GM19351 (cell line): ENCODE data around the gene FSTL5.

Experiments used
- ATAC-seq: cut with Tn5 transposase; IDR thresholded peaks from one replicate; pipeline ENCODE4 v1.9.1; 2021; ENCODE audit warnings: mild to moderate bottlenecking, moderate library complexity; ENCODE audit not compliant: unreplicated experiment

FSTL5 gene

DNA sequence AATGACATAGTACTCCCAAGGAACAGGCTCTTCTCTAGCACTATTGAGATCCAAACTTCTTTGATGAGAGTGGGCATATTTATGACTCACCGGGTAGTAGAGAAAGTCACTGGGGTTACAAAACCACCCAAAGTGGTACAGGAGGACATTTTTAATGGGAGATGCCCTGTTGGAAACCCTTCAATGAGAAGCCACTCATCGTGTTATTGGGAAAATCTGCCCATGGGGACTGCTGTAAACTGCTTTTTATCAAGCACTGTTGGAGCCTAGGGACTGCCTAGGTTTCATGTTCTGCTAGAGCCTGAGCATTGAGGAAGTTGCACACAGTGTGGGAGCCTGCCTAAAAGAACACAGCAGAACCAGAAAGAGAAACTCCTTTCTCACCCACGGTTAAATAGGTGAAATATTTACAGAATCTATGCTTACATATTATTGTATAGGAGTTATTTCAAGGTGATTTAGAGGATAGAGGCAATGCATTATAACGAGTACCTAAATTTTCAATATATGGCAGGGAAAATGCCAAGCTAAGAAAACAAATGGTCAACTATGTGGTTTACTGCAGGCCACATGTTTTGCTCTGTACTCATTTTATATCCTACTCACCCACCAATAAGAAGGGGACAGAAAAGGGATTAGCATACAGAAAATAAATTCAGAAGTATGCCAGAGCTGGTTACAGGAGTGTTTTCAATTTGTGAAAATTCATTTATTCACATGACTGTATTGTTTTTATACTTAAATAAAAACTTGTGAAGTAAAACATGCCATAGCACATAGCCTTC, 559.1 kb downstream of the FSTL5 start:
- no peak for ATAC-seq

DNA sequence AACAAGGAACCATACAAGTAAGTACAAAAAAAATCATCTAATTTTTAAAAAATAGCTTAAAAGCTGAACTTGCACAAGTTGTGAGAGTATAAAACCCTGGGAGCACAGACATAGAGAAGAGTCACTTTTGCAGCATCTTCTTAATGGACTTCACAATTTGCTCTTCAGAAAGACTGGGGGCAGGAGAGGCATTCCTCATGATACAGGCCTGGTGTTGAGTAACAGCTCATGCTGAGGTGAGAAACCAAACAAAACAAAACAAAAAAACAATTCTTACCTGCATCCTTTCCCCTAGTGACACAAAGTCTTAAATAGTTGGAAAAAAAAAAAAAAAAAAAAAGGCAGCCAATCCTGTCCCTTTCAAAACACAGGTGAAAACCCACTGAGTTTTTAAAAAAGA, 562.8 kb downstream of the FSTL5 start:
- ATAC-seq = no peak

GRCh38 chr4:161595230-161595771, 568.5 kb downstream of the FSTL5 start:
- ATAC-seq = no peak

- ATAC-seq = no peak
Measured at GRCh38 chr4:161585011-161585410, 578.8 kb downstream of the FSTL5 start.

DNA sequence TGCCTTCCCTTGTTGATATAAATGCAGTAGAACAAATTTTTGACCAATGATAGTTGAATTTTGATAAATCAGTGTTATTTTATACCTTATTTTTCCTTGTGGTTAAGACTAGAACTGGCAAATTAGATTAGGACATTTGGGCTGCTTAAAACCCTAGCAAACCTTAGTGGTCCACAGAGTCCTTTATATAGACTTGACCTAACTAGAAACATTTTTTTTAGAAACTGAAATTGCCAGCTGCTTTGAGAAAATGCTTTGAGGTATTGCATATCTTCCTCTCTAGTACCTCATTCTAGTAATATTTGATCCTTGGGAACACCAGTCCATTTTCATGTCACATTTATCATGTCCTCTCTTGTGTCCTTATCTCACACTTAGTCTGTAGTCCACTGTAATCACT, 580.3 kb downstream of the FSTL5 start:
- ATAC-seq = no peak

DNA sequence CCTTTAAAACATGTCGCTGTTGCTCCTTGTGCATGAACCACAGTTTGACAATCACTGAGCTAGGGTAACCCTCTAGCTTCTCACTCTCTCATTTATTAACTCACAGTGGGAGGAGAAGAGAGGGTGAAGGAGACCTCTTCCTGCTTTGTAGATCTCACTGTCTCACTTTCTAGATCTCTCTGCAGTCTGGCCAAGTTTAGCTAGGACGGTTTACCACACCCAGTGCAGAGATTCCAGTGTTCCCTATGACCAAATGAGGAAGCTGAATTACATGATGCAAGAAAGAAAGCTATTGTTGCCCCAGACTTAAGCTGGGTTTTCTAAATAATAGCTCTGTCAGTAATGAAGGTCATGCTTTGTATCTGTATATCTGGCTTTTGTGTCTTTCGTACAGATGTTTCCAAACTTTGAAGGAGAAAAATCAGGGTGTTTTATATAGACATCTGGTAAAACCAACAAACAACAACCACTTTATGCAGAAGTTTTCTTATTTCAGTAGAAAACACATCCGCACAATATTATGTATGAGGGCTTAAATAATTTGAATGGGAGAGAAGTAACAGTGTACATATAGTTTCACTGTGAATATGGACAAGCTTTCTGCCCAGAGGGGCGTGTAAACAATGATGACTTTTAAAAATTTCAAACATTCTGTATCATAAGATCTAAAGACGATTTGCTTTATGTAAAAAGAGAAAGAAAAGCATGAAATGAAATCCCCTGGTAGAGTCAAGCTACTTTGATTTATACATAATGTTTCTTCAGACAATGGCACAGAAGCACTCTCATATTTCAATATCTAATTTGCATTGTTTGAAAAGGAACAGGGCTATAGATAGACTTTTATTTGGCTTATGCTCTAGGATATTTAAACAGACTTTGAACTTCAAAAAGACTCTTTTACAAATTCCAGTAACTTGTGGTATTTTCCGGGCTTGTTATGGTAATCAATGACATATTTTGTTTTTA, 582.3 kb downstream of the FSTL5 start:
- ATAC-seq = no peak

GRCh38 chr4:161577579-161578301, 586.1 kb downstream of the FSTL5 start:
- ATAC-seq = no peak

DNA sequence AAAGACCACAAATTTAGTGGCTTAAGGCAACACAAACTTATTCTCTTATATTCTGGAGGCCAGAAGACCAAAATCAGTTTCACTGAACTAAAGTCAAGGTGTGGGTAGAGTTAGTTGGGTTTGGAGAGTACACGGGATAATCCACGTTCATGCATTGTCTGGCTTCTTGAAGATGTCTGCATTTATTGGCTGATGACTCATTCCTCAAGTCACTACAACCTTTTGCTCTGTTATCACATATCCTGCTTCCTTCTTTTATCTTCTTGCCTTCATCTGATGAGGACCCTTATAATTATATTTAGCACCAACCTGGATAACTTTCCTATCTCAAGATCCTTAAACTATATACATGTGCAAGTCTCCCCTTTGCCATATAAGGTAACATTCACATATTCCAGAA, 590.0 kb downstream of the FSTL5 start:
- ATAC-seq = no peak

- no peak for ATAC-seq
Measured at GRCh38 chr4:161564230-161564834, 599.5 kb downstream of the FSTL5 start.

GRCh38 chr4:161555689-161556660, 607.8 kb downstream of the FSTL5 start:
- peak; percentile 82 for ATAC-seq

GRCh38 chr4:161554372-161554990, 609.3 kb downstream of the FSTL5 start:
- ATAC-seq = no peak

DNA sequence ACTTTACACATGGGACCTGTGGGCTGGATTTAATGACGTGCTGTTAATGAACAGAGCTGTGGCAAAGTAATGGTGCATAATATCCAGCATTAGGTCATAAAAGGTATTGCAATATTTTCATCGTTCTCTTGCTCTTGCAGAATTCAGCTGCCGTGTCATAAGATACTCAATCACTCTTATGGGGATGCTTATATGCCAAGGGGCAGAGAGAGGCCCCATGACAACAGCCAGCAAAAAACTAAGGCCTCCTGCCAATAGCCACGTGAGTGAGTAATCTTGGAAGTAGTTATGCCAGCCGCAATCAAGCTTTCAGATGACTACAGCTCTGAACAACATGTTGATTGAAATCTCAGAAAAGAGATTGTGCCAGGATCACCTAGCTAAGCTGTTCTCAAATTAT, 616.9 kb downstream of the FSTL5 start:
- no peak for ATAC-seq

DNA sequence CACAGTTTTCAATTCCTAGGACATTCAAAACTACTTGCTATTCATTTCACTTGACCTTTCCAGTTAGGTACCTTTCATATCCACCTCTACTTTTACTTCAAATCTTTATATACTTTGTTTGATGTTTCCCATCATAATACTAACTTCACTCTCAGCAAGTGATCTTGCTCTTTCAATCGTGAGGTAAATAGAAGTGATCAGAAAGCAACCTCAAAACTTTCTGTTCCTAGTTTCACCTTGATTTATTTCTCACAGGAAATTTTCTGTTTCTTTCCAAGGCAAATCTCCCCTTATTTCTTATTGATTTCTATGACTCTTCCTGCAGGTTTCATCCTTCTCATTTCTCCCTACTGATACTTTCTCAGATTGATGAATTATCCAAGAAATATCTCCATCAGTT, 623.5 kb downstream of the FSTL5 start:
- ATAC-seq = no peak

DNA sequence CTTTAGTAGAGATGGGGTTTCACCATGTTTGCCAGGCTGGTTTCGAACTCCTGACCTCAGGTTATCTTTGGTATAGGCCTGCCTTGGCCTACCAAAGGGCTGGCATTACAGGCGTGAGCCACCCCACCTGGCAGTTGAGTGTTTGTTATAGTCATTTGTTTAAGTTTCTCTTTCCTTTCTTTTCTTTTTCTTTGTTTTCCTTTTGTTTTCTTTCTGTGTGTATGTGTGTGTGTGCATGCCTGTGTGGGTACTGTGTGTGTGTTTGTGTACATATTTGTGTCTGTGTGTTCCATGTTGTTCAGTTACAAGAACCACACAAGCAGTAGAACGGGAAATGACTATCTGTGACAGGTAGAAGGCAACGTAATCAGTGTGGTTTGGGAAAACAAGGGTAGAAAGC, 624.9 kb downstream of the FSTL5 start:
- ATAC-seq = no peak

- ATAC-seq = no peak
Measured at GRCh38 chr4:161530710-161531109, 633.1 kb downstream of the FSTL5 start.

DNA sequence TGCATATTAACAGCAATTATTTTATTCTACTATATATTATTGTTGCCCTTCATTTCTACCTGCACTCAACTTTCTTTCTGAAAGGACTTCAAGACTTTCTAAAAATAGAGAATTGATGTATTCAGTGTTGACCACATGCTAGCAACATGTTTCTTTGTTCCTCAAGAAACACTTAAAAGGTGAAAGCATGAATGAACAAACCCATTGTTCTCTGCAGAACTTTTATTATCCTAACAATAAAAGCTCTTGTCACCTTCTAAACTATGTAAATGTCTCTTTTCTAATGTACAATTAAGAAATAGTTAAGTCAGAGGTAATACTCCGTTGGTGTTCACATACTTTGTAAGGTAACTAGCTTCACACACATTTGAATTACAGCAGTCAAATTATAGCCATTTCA, 638.7 kb downstream of the FSTL5 start:
- peak; percentile 57 for ATAC-seq

DNA sequence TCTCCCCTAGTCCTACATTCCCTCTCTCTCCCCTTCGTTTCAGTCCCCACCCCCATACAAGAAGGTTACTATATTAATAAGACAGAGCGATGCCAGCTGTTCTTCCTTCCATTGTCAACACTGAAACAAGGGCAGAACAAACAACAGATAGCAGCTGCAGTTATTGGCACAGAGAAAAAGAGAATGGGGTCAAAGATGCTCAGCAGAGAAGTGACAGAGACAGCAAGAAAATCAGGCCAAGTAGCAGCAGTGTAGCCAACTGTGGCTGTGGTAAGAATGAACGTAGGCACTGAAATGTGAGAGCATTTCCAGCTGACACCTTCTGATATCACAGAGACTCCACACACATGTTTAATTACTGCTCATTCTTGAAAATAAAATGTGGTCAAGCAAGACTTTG, 641.8 kb downstream of the FSTL5 start:
- no peak for ATAC-seq

GRCh38 chr4:161519611-161520010, 644.2 kb downstream of the FSTL5 start:
- no peak for ATAC-seq

DNA sequence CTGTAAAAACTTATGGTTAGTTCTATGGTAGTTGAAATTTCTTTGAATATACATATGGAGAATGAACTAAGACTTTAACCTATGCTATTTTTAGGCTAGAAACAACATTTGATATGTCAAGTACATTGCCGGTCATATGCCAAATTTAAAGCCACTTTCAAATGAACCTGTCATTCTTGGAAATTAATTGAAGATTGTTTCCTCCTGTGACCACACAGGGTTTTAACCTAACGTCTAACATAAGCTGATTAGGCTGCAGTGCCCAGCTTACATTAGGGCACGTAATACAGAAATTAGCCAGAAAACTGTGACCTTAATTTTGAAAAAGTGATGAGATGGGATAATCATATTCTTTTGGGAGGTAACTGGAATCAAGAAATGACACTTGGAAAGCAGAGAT, 645.9 kb downstream of the FSTL5 start:
- no peak for ATAC-seq
